B cell (primary cell): ENCODE measurements around the gene MYL11. TPM values are rescaled to one million over a fixed set of nuclear protein-coding genes. Genes with fewer than 3 reads are reported as not detected.

Experiments
- ATAC-seq: fragments of 200-7000 bp; cut with Tn5 transposase; one replicate; pipeline ENCODE4 v1.10.0; 2021; ENCODE audit warnings: low read depth, mild to moderate bottlenecking, moderate number of reproducible peaks, moderate library complexity
- CTCF ChIA-PET: fragments of 350-600 bp; sonication (Branson Sonifier 250); formaldehyde crosslinking; loops from one replicate; lab custom pipeline; 2021; ENCODE audit warnings: antibody characterized with exemption, inconsistent platforms; lab: Charles Lee
- POLR2A ChIA-PET: fragments of 350-600 bp; sonication (Branson Sonifier 250); formaldehyde crosslinking; loops from one replicate; lab custom pipeline; 2021; ENCODE audit warnings: antibody characterized with exemption; lab: Charles Lee
- DNase-seq: peaks from one replicate; pipeline ENCODE4 v3.0.0; 2013
- H2AFZ ChIP-seq: 2 replicates; pipeline ENCODE4 v1.6.1; 2012; ENCODE audit warnings: mild to moderate bottlenecking, low read depth, low read length; ENCODE audit not compliant: insufficient read depth, poor library complexity, severe bottlenecking
- H3K27ac ChIP-seq, 2 donors: 1 replicate in 1 of 2; 2 replicates in 1 of 2; pipeline ENCODE4 v1.5.1; 2012 to 2013; ENCODE audit warnings: low read length in 2 of 2, mild to moderate bottlenecking in 2 of 2, moderate library complexity in 1 of 2
- H3K27me3 ChIP-seq, 4 experiments: fragments of 200-600 bp in 1 of 4; sonication (generic) in 1 of 4; replicated peaks in 1 of 4; 1 replicate in 2 of 4; 2 replicates in 2 of 4; pipeline versions ENCODE4 v1.6.1 to v1.7.0; 2013 to 2016; ENCODE audit warnings: low read length in 3 of 4, mild to moderate bottlenecking in 2 of 4, mixed read lengths in 1 of 4, moderate library complexity in 1 of 4; ENCODE audit not compliant: insufficient read depth in 4 of 4, control insufficient read depth in 3 of 4; ENCODE audit errors: control extremely low read depth in 1 of 4
- H3K36me3 ChIP-seq, 2 experiments: replicated peaks in 1 of 2; 1 replicate in 1 of 2; 2 replicates in 1 of 2; pipeline versions ENCODE4 v1.6.1 to v1.7.1; 2013; ENCODE audit warnings: low read length in 1 of 2; ENCODE audit not compliant: insufficient read depth in 2 of 2, control insufficient read depth in 1 of 2; ENCODE audit errors: control extremely low read depth in 1 of 2, extremely low read depth in 1 of 2
- H3K4me1 ChIP-seq, 2 donors: fragments of 200-600 bp in 1 of 2; sonication (generic) in 1 of 2; 1 replicate in 1 of 2; 2 replicates in 1 of 2; pipeline versions ENCODE4 v1.5.1 to v1.6.1; 2013 to 2017; ENCODE audit warnings: low read length in 2 of 2; ENCODE audit not compliant: control insufficient read depth in 2 of 2, insufficient read depth in 2 of 2
- H3K4me2 ChIP-seq: replicated peaks from 2 replicates; pipeline ENCODE3; 2012; ENCODE audit warnings: mild to moderate bottlenecking, low read depth, low read length; ENCODE audit not compliant: poor library complexity, severe bottlenecking
- H3K4me3 ChIP-seq, 5 experiments: fragments of 200-600 bp in 1 of 5; sonication (generic) in 1 of 5; 1 replicate in 3 of 5; 2 replicates in 2 of 5; pipeline versions ENCODE4 v1.5.1 to v1.7.0; 2011 to 2016; ENCODE audit warnings: low read length in 4 of 5, mild to moderate bottlenecking in 4 of 5, low read depth in 2 of 5, control low read depth in 1 of 5, moderate library complexity in 1 of 5; ENCODE audit not compliant: insufficient read depth in 1 of 5; ENCODE audit errors: control extremely low read depth in 1 of 5, extremely low read depth in 1 of 5
- H3K79me2 ChIP-seq: fragments of 200-600 bp; sonication (generic); one replicate; pipeline ENCODE4 v1.6.0; 2016; ENCODE audit warnings: low read length; ENCODE audit not compliant: control insufficient read depth, insufficient read depth
- H3K9ac ChIP-seq: fragments of 200-600 bp; sonication (generic); 2 replicates; pipeline ENCODE4 v1.6.1; 2017; ENCODE audit warnings: mild to moderate bottlenecking, low read length, moderate library complexity
- H3K9me3 ChIP-seq, 3 donors: one replicate each; pipeline versions ENCODE4 v1.6.1 to v1.7.1; 2013; ENCODE audit warnings: low read length in 2 of 3; ENCODE audit not compliant: control insufficient read depth in 2 of 3, insufficient read depth in 1 of 3; ENCODE audit errors: control extremely low read depth in 1 of 3
- H4K20me1 ChIP-seq: 2 replicates; pipeline ENCODE4 v1.6.0; 2012; ENCODE audit warnings: mild to moderate bottlenecking, low read length; ENCODE audit not compliant: insufficient read depth, control insufficient read depth, poor library complexity, severe bottlenecking
- H3K27ac Mint-ChIP-seq: one replicate; pipeline ENCODE4 v1.8.0; 2021; ENCODE audit warnings: mixed read lengths
- H3K27me3 Mint-ChIP-seq: one replicate; pipeline ENCODE4 v1.8.0; 2021; ENCODE audit warnings: mixed read lengths
- H3K4me1 Mint-ChIP-seq: one replicate; pipeline ENCODE4 v1.8.0; 2021; ENCODE audit warnings: mixed read lengths
- H3K4me3 Mint-ChIP-seq: one replicate; pipeline ENCODE4 v1.8.0; 2021; ENCODE audit warnings: mixed read lengths
- H3K9me3 Mint-ChIP-seq: one replicate; pipeline ENCODE4 v1.8.0; 2022; ENCODE audit warnings: mixed read lengths; ENCODE audit not compliant: insufficient read depth
- EZH2 ChIP-seq: IDR thresholded peaks from 2 replicates; pipeline ENCODE4 v1.6.1; 2012; ENCODE audit warnings: borderline replicate concordance, low read depth, mild to moderate bottlenecking, moderate library complexity, low read length; ENCODE audit not compliant: insufficient read depth, poor library complexity, severe bottlenecking
- WGBS: methylation state at CpG from one replicate; pipeline ENCODE4 v1.1.5; 2013; ENCODE audit warnings: missing lambda C conversion rate; ENCODE audit not compliant: insufficient coverage; 5-methylcytosine and 5-hydroxymethylcytosine counted together
- intact Hi-C: fragments of 100-400 bp; cut with micrococcal nuclease; formaldehyde crosslinking; loops from one replicate; pipeline ENCODE4 v1.10.0; 2022
- polyA plus RNA-seq: library from polyadenylated mRNA; depleted of rRNA; stranded (reverse); fragments of >200 nt; gene quantifications from 2 replicates; pipeline ENCODE4 v1.2.3, GENCODE V29; 2012
- total RNA-seq, 2 donors: library from RNA; stranded (reverse); fragments of 120-200 nt in 1 of 2; gene quantifications; 1 replicate in 1 of 2; 2 replicates in 1 of 2; pipeline versions ENCODE4 v1.2.3 to v1.2.4, GENCODE V29; 2013 to 2022
- TF ChIP-seq, protein P1 (sequence below): fragments of 200-600 bp; IDR thresholded peaks from one replicate; pipeline ENCODE4 v1.8.0; 2022; ENCODE audit warnings: antibody characterized with exemption, mild to moderate bottlenecking

MYL11 gene
- total and polyA plus RNA-seq, 2 donors (not counting 1 experiment from before 2014, with no cell fraction given), result 3.6 TPM; not detected in 1

DNA sequence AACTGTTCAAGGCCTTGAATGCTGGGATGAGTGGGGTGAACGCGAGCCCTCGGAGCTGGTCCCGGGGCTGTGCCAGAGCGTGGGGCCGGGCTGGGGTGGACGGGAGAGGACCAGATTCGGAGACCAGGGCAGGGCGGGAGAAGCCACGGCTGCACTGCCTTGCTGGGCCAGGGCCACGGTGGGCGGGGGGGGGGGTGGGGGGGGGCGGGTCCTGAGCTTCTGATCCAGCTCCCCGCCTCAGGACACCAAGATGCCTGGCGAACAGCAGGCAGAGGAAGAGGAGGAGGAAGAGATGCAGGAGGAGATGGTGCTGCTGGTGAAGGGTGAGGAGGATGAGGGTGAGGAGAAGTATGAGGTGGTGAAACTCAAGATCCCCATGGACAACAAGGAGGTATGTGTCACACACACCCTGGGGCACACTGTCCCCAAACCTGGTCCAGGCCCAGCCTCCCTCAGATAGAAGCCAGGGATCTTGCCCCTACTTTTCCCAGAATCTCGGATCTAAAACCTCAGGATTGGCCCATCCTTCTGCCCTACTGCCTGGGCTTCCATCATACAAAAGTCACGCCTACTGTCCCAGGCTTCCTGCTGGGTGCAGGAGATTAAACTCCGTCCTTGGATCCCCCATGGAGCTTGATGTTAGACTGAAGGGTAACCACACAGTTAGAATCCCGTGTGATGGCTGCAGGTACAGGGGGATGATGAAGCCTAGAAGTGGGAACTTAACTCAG lies 33.4 kb downstream of the MYL11 start:
- peaks cover 15 to 23% of the 10 kb centered on the region in 2 donors for H3K4me1 ChIP-seq
- H3K27me3 ChIP-seq, result no peaks in the 10 kb centered on the region
- peak overlapping the region; percentile 69 for H3K9ac ChIP-seq
- peak overlapping the region; percentile 93 for H3K4me2 ChIP-seq
- peak overlapping the region; percentile 79 for H2AFZ ChIP-seq
- H3K27ac ChIP-seq, result peak overlapping the region; percentile 29 to 57
- H3K9me3 Mint-ChIP-seq, result no peaks in the 10 kb centered on the region
- no peaks in the 10 kb centered on the region for H4K20me1 ChIP-seq
- H3K4me1 Mint-ChIP-seq, result peaks cover 21% of the 10 kb centered on the region
- ChIA-PET CTCF (interaction anchor here (1.0 to 5.4 kb wide), 14 partner anchors 7 to 316 kb away, joined by 3 to 65 read pairs (median 6); partner anchors contain the start of genes DCTPP1, SEPTIN1, TBC1D10B and TBX6), POLR2A (interaction anchor here (0.5 to 2.0 kb wide), 15 partner anchors 10 to 316 kb away, joined by 3 to 11 read pairs (median 5); partner anchors contain the start of genes CORO1A, DCTPP1, SEPTIN1 and TBC1D10B)
- H3K36me3 ChIP-seq, result peaks cover 0 to 7% of the 10 kb centered on the region in 2 experiments
- no peak for ATAC-seq
- DNase-seq, result peak; percentile 33
- H3K27ac Mint-ChIP-seq, result peak overlapping the region; percentile 74
- H3K4me3 Mint-ChIP-seq, result peak overlapping the region; percentile 98
- H3K79me2 ChIP-seq, result peaks cover 8% of the 10 kb centered on the region
- peak overlapping the region; percentile 5 to 76 (median 66) for H3K4me3 ChIP-seq
- TF ChIP-seq, protein P1, sequence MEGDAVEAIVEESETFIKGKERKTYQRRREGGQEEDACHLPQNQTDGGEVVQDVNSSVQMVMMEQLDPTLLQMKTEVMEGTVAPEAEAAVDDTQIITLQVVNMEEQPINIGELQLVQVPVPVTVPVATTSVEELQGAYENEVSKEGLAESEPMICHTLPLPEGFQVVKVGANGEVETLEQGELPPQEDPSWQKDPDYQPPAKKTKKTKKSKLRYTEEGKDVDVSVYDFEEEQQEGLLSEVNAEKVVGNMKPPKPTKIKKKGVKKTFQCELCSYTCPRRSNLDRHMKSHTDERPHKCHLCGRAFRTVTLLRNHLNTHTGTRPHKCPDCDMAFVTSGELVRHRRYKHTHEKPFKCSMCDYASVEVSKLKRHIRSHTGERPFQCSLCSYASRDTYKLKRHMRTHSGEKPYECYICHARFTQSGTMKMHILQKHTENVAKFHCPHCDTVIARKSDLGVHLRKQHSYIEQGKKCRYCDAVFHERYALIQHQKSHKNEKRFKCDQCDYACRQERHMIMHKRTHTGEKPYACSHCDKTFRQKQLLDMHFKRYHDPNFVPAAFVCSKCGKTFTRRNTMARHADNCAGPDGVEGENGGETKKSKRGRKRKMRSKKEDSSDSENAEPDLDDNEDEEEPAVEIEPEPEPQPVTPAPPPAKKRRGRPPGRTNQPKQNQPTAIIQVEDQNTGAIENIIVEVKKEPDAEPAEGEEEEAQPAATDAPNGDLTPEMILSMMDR, result no peak
- no peak for TF ChIP-seq EZH2
- intact Hi-C loops, result loop anchor here (1.0 to 2.0 kb wide), 4 partner anchors 13 to 73 kb away; partner anchors contain the start of gene ZNF48
- H3K27me3 Mint-ChIP-seq, result peaks cover 3% of the 10 kb centered on the region
- H3K9me3 ChIP-seq, result no peaks in the 10 kb centered on the region
- WGBS, result 26% methylated on average over 4 of the region's 19 CpGs
